DMS79 (cell line): ENCODE results near the gene CCDC149.
"Not testable (repeated sequence)": the region's sequence is repeated elsewhere in the genome, so short reads cannot be mapped to it uniquely, and the experiment has no call there.

Experiments used
- DNase-seq: peaks from one replicate; lab custom pipeline; 2025; lab: John Stamatoyannopoulos, UW

The CCDC149 gene

GRCh38 chr4:24917076-24917856 is 4.4 kb upstream of the CCDC149 start:
- DNase-seq, result no peak

- no peak for DNase-seq
Measured at GRCh38 chr4:24915121-24915922, 2.5 kb upstream of the CCDC149 start.

DNA sequence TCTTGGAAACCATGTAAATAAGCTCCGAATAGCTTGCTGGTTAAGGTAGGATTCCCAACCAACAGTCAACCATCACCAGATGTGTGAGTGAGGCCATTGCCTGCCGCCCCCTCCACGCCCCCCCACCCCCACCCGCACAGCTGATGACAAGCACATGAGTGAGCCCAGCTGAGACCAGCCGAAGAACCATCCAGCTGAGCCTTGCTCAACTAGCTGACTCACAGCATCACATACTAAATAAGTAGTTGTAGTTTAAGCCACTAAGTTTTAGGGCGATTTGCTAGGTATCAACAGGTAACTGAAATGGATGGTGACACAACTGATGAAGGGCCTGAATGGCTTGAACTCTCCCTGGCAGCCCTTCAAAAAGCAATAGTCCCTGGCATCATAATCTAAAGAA is 1.6 kb upstream of the CCDC149 start:
- no peak for DNase-seq

- DNase-seq, result no peak
Measured at GRCh38 chr4:24913119-24913485, 260 bp upstream of the CCDC149 start.

DNA sequence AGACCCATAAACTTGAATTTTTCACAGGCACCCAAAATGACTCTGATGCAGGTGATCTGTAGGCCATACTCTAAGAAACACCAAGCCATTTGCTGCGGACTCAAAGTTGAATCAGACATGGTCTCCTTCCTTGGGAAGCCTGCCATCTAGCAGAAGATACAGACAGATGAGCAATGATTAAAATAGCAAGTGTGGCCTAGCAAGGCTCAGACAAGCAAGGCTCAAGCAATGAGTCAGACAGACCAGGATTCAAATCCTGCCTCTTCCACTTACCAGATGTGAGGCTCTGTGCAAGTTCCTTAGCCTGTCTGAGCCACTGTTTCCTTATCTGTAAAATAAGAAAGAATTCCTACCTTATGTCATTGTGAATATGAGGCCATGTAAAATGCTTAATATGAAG is 2.3 kb downstream of the CCDC149 start:
- DNase-seq, result no peak

DNA sequence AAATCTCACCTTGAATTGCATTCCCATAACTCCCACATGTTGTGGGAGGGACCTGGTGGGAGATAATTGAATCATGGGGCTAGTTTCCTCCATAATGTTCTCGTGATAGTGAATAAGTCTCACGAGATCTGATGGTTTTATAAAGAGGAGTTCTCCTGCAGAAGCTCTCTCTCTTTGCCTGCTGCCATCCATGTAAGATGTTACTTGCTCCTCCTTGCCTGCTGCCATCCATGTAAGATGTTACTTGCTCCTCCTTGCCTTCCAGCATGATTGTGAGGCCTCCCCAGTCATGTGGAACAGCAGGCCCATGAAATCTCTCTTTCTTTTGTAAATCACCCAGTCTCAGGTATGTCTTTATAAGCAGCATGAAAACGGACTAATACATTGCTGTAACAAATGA is 3.2 kb downstream of the CCDC149 start:
- DNase-seq, result not testable (repeated sequence)

DNA sequence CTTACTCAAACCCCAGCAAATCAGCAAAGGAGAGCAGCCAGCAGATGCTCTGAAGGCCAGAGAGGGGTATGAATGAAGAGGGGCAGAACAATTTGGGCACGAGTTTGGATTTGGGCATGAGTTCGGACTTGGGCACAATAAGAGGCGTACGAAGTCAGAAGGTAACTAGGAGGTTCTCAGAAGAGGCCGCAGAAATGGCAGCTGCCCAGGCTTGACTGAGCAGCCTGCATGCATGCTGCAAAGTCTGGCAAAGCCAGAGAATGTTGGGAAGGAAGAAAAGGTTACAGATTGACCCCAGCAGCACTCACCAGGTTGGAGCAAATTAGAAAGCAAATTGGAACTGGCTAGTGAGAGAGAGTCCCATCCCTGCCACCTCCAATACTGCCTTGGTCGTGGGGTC is 15.2 kb downstream of the CCDC149 start:
- no peak for DNase-seq

- DNase-seq, result no peak
Measured at GRCh38 chr4:24896977-24897376, 15.9 kb downstream of the CCDC149 start.

GRCh38 chr4:24896056-24896455 is 16.8 kb downstream of the CCDC149 start:
- DNase-seq, result no peak

GRCh38 chr4:24895461-24895860 is 17.4 kb downstream of the CCDC149 start:
- DNase-seq, result no peak

- no peak for DNase-seq
Measured at GRCh38 chr4:24894846-24895245, 18.0 kb downstream of the CCDC149 start.

- DNase-seq, result no peak
Measured at GRCh38 chr4:24894243-24894642, 18.6 kb downstream of the CCDC149 start.

- no peak for DNase-seq
Measured at GRCh38 chr4:24892778-24893177, 20.1 kb downstream of the CCDC149 start.

DNA sequence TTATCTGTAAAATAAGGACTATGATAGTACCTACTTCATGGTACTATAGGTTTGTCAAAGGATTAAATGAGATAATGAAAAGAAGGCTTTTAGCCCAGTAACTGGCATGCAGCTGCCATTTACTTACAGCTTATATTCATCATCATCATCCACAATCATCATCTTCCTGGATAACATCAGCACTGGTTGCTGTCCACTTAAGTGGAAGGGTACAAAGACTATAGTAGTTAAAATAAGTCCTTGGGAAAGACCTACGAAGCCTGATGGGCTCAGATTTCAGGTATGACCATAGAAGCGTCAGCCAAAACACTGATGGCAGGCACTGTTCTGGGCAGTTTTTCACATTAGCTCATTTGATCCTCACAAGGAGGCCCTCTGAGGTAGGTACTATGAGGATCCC is 20.6 kb downstream of the CCDC149 start:
- DNase-seq, result no peak

DNA sequence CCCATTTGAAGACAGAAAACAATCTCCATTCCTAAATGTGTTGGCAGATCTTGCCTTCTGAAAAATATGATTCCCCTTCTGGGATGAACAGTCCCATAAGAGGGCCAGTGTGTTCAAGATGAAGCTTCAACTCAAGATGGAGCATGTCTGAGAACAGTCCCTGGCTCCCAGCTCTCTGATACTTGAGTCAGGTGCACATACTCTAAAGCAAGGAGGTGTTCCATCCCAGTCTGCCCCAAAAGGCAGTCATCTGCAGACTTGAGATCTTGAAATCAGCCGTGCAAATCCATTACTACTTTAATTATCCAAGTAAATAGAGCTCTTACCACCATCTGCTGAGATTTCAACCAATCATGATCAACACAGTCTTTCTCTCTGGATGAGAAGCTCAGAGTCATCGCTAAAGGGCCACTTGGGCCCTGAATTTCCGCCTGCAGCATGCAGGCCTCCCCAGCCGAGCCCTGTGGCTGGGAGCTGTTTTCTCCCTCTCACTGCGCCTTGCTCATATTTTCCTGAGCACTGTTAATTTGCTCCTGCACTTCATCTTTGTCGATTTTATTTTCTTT is 22.2 kb downstream of the CCDC149 start:
- peak; percentile 92 for DNase-seq

- DNase-seq, result no peak
Measured at GRCh38 chr4:24889991-24890390, 22.9 kb downstream of the CCDC149 start.

- DNase-seq, result no peak
Measured at GRCh38 chr4:24888475-24889344, 24.1 kb downstream of the CCDC149 start.

DNA sequence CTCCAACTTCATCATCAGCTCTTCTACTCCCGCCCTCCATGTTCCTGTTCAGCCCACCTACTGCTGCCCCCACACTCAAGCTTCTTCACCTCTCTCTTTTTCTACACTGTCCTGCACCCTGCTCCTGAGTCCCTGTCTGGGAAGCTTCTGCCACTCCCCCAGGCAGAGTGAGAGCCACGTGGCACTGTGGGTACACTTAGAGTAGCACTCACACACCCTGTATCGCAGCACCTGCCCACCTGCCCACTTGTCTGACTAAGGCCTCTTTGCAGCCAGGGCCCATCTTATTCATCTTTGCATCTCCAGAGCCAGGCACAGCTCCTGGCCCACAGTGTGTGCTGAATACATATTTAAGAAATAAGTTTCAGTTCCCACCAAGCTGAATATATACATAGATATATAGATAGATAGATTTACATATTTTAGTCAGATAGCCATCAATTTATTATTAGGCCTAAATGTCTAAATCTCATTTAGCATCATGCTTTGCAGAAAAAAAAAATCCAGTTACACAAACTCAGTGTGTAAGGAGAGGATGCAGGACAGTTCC is 24.9 kb downstream of the CCDC149 start:
- DNase-seq, result peak; percentile 57

DNA sequence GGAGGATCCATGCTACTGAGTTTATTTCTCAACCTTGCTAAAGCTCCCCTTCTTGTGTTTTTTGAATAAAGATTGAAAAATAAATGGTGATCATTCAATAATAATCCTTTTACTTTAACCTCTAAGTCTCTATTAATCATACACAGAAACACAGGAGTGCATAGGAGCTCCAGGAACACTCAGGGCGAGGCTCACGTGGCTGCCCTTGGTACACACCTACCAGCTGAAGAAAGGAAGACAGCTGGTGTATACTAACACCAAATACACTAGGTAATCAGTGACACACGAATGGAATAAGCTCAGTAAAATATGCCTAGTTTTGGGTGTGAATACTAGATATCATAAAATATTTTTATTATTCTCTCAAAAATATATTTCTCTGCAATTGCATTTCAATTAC is 26.2 kb downstream of the CCDC149 start:
- DNase-seq, result no peak

DNA sequence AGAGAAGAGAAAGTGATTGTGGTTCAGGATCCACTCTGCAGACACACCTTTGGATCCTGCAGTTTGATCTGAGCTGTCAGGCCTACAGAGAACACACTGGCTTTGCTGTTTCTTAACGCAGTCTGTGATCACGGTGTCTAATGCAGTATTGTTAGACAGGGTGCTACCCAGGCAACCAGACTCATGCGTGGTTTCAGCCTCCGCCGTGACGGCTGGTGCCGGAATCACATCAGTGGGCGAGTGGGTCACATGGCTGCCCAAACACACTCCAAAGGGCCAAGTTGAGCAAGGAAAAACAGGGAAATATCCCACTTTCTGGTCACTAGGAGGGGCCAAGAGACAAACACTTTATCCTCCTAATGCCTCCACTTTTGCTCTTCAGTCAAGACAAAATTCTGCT is 27.5 kb downstream of the CCDC149 start:
- DNase-seq, result no peak

DNA sequence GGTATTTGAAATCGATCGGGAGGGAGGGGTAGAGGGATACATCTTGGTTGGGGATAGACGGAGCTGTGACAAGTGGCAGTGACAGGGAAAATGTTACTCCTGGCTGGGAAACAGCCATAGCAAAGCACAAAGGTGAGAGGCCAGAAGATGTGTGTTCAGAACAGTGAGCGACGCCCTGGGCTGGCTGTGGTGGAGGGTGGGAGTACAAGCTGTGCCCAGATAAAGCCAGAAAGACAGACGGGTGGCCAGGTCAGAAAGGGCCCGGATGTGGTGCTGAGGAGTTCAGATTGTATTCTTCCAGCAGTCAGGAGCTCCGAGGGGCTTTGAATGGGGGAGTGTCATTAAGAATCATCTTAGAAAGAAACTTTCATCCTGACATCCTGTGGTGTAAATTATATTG is 27.9 kb downstream of the CCDC149 start:
- DNase-seq, result no peak
